ENCODE data around the gene POU6F2.

POU6F2 gene

GRCh38 chr7:39198556-39198955, 220.8 kb downstream of the POU6F2 start:
- no peak for ATAC-seq

DNA sequence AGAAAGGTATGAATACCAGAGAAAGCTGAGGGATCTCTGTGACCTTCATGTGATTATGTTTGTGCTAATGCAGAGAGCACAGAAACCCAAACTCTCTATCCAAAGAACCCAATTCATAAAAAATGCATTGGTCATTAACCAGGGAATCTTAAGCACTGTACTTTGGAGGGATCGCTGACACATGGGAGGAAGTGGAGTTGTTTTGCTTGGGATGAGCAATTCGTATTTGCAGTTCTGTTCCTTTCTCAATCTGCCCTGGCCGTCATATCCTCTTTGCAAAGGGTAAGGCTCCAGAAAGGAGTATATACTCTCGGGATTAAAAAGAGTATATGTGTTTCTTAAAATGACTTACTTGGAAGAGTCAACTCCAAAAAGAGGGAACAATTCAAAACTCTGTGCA, 221.3 kb downstream of the POU6F2 start:
- ATAC-seq = no peak

GRCh38 chr7:39199951-39200350, 222.2 kb downstream of the POU6F2 start:
- no peak for ATAC-seq

- no peak for ATAC-seq
Observed at GRCh38 chr7:39202041-39202440, 224.3 kb downstream of the POU6F2 start.

- no peak for ATAC-seq
Observed at GRCh38 chr7:39210362-39210761, 232.7 kb downstream of the POU6F2 start.

DNA sequence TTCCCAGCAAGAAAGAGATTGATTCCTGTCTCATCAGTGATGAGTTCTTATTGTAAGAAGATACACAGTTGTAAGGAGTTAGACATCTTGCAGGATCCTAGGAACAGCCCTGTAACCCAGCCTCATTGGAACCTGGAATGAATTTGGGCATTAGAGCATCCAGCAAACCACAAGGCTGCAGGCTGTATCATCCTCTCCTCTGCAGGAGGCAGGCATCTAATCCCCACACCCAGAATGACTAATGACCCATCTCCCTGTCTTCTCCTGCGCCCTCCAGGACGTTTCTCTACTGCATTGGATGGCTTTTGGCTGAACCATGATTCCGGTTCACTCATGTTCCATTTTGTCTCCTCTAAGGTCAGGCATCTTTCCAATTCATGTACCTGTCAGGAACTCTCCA, 233.9 kb downstream of the POU6F2 start:
- no peak for ATAC-seq

DNA sequence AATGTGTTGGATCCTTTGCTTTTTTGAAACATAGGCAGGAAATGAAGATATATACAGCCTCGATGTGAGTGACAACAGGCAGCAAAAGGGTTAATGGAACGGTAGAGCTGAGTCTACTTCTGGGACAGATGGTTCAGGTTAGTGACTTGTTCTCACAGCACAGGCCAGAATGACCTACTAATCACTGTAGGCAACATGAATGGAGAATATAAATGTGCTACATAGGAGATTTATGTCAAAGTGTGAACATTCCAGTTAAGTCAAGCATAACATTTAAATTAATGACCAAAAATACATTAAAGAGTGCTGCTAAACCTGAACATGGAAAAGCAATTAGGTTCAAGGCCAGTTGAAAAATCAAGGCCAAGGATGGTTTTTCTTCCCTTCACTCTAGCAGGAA, 235.2 kb downstream of the POU6F2 start:
- ATAC-seq = no peak

- ATAC-seq = no peak
Observed at GRCh38 chr7:39217783-39218182, 240.1 kb downstream of the POU6F2 start.

GRCh38 chr7:39219869-39220268, 242.2 kb downstream of the POU6F2 start:
- ATAC-seq = no peak

DNA sequence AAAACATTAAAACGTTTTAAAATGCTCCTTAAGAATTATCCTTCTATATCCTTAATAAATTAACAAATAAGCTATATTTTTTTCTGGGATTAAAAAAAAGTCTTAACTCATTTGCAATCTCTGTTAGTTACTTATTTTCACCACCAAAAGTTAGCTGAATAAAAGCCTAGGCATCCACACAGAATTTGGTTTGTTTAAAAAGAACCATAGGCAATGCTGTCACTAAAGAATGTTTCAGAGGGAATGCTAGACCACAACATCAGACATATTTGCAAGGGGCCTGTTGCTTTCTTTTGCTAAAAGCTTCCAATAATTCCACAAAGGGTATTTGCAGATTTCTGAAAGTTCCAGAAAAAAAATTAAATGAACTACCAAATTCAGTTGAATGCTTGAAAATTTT, 244.2 kb downstream of the POU6F2 start:
- no peak for ATAC-seq

- no peak for ATAC-seq
Observed at GRCh38 chr7:39228946-39229345, 251.2 kb downstream of the POU6F2 start.

DNA sequence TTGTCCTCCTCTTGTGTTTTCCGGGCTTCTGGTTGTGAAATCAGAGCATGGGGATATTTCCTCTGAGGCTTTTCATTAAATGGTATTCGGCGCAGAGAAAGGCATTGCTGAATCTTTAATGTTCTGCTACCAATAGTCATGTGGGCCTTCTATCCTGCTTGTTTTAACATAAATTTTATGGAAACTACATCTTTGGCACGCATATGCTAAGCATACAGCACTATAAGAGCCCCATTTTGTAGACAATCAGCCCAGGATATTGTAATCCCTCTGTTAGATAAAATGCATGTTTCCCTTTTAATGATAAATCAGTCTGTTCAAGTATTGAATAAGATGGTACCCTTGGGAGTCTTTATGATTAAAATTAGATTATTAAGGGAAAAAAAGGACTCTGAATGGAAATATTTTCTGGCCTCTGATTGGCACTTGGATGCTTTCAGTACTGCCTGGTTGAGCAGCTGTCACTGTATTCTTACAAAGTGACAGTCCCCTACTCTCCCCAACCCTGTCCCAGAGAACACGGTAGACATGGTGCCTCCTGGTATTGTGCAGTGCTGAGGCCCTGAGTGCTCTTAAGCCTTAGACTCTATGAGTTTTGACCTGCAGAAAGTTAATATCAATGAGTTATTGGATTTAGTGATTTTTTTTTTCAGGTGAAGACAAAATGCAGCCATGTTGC, 256.3 kb downstream of the POU6F2 start:
- ATAC-seq = no peak

DNA sequence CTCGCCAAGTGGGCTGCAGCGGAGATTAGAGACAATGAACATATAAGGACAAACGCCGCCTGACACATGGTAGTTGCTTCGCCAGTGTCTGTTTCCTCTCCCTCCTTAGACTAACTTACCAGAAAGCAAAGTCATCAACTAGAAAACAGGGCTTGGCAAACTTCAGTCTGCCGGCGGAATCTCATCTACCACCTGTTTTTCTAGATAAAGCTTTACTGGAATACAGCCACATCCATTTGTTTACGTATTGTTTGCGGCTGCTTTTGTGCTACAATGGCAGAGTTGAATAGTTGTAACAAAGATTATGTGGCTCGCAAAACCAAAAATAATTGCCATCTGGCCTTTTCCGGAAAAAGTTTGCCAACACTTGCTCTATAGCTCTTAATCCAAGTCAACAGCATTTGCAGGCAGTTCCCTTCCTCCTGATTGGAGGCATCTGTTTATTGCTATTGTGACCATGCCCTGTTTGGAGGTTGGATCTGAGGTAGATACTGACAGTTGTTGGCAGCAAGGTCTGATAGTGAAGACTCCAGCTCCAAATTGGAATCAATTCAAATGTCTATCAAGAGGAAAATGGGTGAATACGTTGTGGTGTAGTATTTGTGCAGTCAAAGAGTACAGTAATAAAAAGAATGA, 260.6 kb downstream of the POU6F2 start:
- no peak for ATAC-seq

- no peak for ATAC-seq
Observed at GRCh38 chr7:39240864-39241263, 263.2 kb downstream of the POU6F2 start.

DNA sequence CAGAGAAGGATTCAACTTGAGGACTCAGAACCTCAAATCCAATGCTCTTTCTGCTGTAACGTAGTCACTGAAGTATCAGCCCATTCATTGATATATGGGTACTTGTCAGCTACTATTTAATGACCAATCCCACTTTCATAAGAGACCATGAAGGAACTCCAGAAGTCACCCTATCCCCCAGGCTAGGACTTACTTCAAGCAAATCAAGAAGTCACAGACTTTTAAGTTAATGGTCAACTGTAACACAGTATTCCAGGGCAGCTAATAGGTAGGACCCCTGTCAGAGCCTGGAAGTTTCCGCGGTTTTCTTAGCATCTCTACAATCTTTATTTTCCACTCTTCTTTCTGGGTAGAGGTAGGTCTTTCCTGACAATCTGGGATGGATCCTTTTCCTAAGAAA, 269.9 kb downstream of the POU6F2 start:
- ATAC-seq = no peak

- ATAC-seq = no peak
Observed at GRCh38 chr7:39248041-39248691, 270.5 kb downstream of the POU6F2 start.

- no peak for ATAC-seq
Observed at GRCh38 chr7:39248692-39249090, 271.0 kb downstream of the POU6F2 start.

GRCh38 chr7:39249635-39250152, 272.0 kb downstream of the POU6F2 start:
- no peak for ATAC-seq

DNA sequence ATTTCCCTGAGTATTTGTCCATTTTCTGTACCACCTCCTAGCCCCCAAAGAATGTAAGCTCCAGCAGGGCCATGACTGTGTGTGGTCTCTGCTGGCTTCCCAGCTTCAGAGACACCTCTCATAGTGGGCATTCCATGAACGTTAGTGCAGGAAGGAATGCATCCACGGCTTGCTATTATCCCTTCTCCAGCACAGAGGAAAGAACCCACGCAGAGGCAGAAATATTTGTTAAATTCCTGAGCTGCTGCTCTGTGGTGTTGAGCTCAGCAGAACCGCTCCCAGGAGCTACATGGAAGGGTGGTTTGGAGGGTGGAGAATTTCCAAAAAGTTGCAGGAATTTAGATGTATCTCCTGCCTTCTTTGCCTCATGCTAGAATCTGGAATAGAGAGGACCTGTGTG, 275.2 kb downstream of the POU6F2 start:
- no peak for ATAC-seq

DNA sequence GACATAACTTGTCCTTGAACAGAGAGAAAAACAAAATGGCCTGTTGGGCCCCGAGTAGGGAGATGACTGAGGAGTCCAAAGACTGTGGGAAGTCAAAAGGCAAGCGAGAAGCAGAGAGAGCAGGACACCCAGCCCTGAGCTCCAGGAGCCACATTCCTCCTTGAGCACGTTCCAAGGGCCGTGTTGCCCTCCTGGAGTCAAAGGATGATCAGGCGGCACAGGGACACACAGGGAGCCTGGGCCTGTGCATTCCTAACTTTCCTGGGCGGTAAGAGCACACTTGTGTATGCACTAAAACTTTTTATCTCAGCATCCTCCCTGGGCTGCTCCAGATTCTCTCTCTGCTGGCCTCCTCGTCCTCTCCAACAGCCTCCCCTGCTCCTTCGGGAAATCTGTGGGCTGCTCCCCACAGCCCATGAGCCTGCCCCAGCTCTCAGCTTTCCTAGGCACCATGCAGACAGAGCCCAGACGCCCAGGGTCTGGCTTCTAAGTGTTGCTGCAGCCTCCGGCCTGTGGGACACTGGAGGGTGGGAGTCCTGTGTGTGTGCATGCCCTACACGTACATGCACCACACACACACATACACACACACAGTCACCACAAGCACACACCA, 281.8 kb downstream of the POU6F2 start:
- ATAC-seq = no peak

DNA sequence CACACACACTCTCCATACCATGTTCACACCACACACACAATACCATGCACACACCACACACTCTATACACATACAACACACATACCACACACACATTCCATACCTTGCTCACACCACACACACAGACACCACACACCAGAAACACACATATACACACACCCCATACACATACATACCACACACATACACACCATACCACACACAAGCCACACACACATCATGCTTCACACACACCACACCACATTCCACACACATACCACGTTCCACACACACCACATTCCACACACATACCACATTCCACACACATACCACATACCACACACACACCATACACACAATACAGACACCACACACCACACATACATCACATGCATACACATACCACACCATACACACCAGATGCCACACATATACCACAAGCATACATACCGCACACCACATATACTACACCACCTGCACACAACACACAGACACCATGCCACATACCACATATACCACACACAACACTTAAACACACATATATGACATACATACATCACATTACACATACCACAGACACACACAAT, 282.7 kb downstream of the POU6F2 start:
- no peak for ATAC-seq

- no peak for ATAC-seq
Observed at GRCh38 chr7:39261771-39262170, 284.1 kb downstream of the POU6F2 start.

Measured in activated CD4-positive, CD25-positive, alpha-beta regulatory T cell treated with anti-CD3 and anti-CD28 coated beads, Interleukin-2, amount 50 U/mL, for 24 hours (primary cell).